Endometrial microvascular endothelial cells (primary cell): ENCODE data around the gene CDKAL1. TPM values are rescaled to one million over a fixed set of nuclear protein-coding genes. Genes with fewer than 3 reads are reported as not detected.

Source experiments
- in situ Hi-C: cut with HindIII; loops from 2 replicates; pipeline ENCODE4 v1.10.0; 2017; ENCODE audit warnings: low sequenced_read_pairs, low pct_unique_long_range_greater_than_20kb; ENCODE audit errors: inconsistent ontology term
- total RNA-seq: library from RNA; depleted of rRNA; stranded (reverse); fragments of >200 nt; gene quantifications from one replicate; pipeline ENCODE4 v1.2.3, GENCODE V29; 2015; ENCODE audit errors: inconsistent ontology term

Gene CDKAL1
- total RNA-seq: 15.4 TPM

- in situ Hi-C loops: loop anchor here (25.0 kb wide), 1 partner anchor 122 kb away; the partner anchor contains the start of gene E2F3
These were observed at the start of gene CDKAL1 for GRCh38 chr6:20534295-20535262. Gene CDKAL1 (plus strand): TSS chr6:20534457. CDS start chr6:20546351, 11,894 bp downstream.

GRCh38 chr6:20486641-20487040 is 47.6 kb upstream of the CDKAL1 start:
- in situ Hi-C loops: no loop called here

- in situ Hi-C loops: no loop called here
These were observed 46.4 kb upstream of the CDKAL1 start for GRCh38 chr6:20487669-20488375.

GRCh38 chr6:20490591-20490990 is 43.7 kb upstream of the CDKAL1 start:
- in situ Hi-C loops: no loop called here

GRCh38 chr6:20492099-20492498 is 42.2 kb upstream of the CDKAL1 start:
- in situ Hi-C loops: no loop called here

- in situ Hi-C loops: no loop called here
These were observed 36.8 kb upstream of the CDKAL1 start for GRCh38 chr6:20497216-20498040.

GRCh38 chr6:20498041-20498385 is 36.2 kb upstream of the CDKAL1 start:
- in situ Hi-C loops: no loop called here

- in situ Hi-C loops: no loop called here
These were observed 25.0 kb upstream of the CDKAL1 start for GRCh38 chr6:20509212-20509611.

GRCh38 chr6:20511852-20512251 is 22.4 kb upstream of the CDKAL1 start:
- in situ Hi-C loops: no loop called here

GRCh38 chr6:20525208-20525607 is 9.0 kb upstream of the CDKAL1 start:
- in situ Hi-C loops: loop anchor here (25.0 kb wide), 1 partner anchor 113 kb away; the partner anchor contains the start of gene E2F3

- in situ Hi-C loops: loop anchor here (25.0 kb wide), 1 partner anchor 117 kb away; the partner anchor contains the start of gene E2F3
These were observed 5.2 kb upstream of the CDKAL1 start for GRCh38 chr6:20529086-20529448.

GRCh38 chr6:20532881-20533280 is 1.4 kb upstream of the CDKAL1 start:
- in situ Hi-C loops: loop anchor here (25.0 kb wide), 1 partner anchor 121 kb away; the partner anchor contains the start of gene E2F3

- in situ Hi-C loops: loop anchor here (25.0 kb wide), 1 partner anchor 122 kb away; the partner anchor contains the start of gene E2F3
These were observed 437 bp upstream of the CDKAL1 start for GRCh38 chr6:20533746-20534294.

GRCh38 chr6:20538131-20538662 is 3.9 kb downstream of the CDKAL1 start:
- in situ Hi-C loops: loop anchor here (25.0 kb wide), 1 partner anchor 126 kb away; the partner anchor contains the start of gene E2F3

GRCh38 chr6:20538907-20539306 is 4.7 kb downstream of the CDKAL1 start:
- in situ Hi-C loops: loop anchor here (25.0 kb wide), 1 partner anchor 127 kb away; the partner anchor contains the start of gene E2F3

- in situ Hi-C loops: loop anchor here (25.0 kb wide), 1 partner anchor 127 kb away; the partner anchor contains the start of gene E2F3
These were observed 5.1 kb downstream of the CDKAL1 start for GRCh38 chr6:20539387-20539786.

GRCh38 chr6:20540683-20541082 is 6.4 kb downstream of the CDKAL1 start:
- in situ Hi-C loops: loop anchor here (25.0 kb wide), 1 partner anchor 128 kb away; the partner anchor contains the start of gene E2F3

GRCh38 chr6:20541382-20541781 is 7.1 kb downstream of the CDKAL1 start:
- in situ Hi-C loops: loop anchor here (25.0 kb wide), 1 partner anchor 129 kb away; the partner anchor contains the start of gene E2F3
